PC-3 (cell line): ENCODE data around the gene ICAM2. TPM values are rescaled to one million over a fixed set of nuclear protein-coding genes. Genes with fewer than 3 reads are reported as not detected.

Experiments used
- ATAC-seq: fragments of 200-7000 bp; cut with Tn5 transposase; 2 replicates; pipeline ENCODE4 v1.9.1; 2020; ENCODE audit warnings: mild to moderate bottlenecking, moderate library complexity
- BruUV-seq: library from RNA; stranded (reverse); fragments of 400-500 nt; replicated peaks from 2 replicates; lab custom pipeline; 2021; lab: Mats Ljungman, UMichigan
- CTCF ChIA-PET: fragments of 300-600 bp; sonication (Branson Sonifier 250); formaldehyde crosslinking; loops from one replicate; lab custom pipeline; 2022; ENCODE audit warnings: antibody characterized with exemption; lab: Charles Lee
- POLR2A ChIA-PET: fragments of 300-600 bp; sonication (Branson Sonifier 250); formaldehyde crosslinking; loops from one replicate; lab custom pipeline; 2022; ENCODE audit warnings: antibody characterized with exemption; ENCODE audit not compliant: unreplicated experiment; lab: Charles Lee
- DNase-seq: peaks from one replicate; pipeline ENCODE4 v3.0.0-alpha.2; 2015
- H2AFZ ChIP-seq: fragments of 300-600 bp; sonication (generic); 2 replicates; pipeline ENCODE4 v1.6.0; 2016; ENCODE audit warnings: antibody characterized with exemption, low read length
- H3F3A ChIP-seq: fragments of 300-600 bp; sonication (generic); one replicate; pipeline ENCODE4 v1.6.0; 2017; ENCODE audit warnings: antibody characterized with exemption, low read length, control low read depth, mild to moderate bottlenecking; ENCODE audit not compliant: unreplicated experiment
- H3K27ac ChIP-seq: fragments of 300-600 bp; sonication (generic); 2 replicates; pipeline ENCODE4 v1.5.1; 2016; ENCODE audit warnings: mild to moderate bottlenecking, low read length
- H3K27me3 ChIP-seq: fragments of 300-600 bp; sonication (generic); 2 replicates; pipeline ENCODE4 v1.6.1; 2016; ENCODE audit warnings: low read length, mixed read lengths
- H3K36me3 ChIP-seq: fragments of 300-600 bp; sonication (generic); 2 replicates; pipeline ENCODE4 v1.6.1; 2016; ENCODE audit warnings: low read depth, mixed run types, low read length, mixed read lengths
- H3K4me1 ChIP-seq: fragments of 300-600 bp; sonication (generic); 2 replicates; pipeline ENCODE4 v1.5.1; 2016; ENCODE audit warnings: low read length; ENCODE audit not compliant: insufficient read depth
- H3K4me2 ChIP-seq: fragments of 300-600 bp; sonication (generic); 2 replicates; pipeline ENCODE4 v1.6.0; 2016; ENCODE audit warnings: low read length
- H3K4me3 ChIP-seq: fragments of 300-600 bp; sonication (generic); 2 replicates; pipeline ENCODE4 v1.5.1; 2016; ENCODE audit warnings: mild to moderate bottlenecking, low read length, mixed read lengths
- H3K79me2 ChIP-seq: fragments of 300-600 bp; sonication (generic); 2 replicates; pipeline ENCODE4 v1.6.1; 2017; ENCODE audit warnings: low read length, mixed read lengths
- H3K9ac ChIP-seq: fragments of 300-600 bp; sonication (generic); 2 replicates; pipeline ENCODE4 v1.6.0; 2016; ENCODE audit warnings: mild to moderate bottlenecking, low read length
- H3K9me2 ChIP-seq: fragments of 300-600 bp; sonication (generic); replicated peaks from 2 replicates; pipeline ENCODE4 v1.6.1; 2016; ENCODE audit warnings: mixed run types, low read length, mixed read lengths
- H3K9me3 ChIP-seq: fragments of 300-600 bp; sonication (generic); 2 replicates; pipeline ENCODE4 v1.6.1; 2016; ENCODE audit warnings: low read length, mixed read lengths
- H4K20me1 ChIP-seq: fragments of 300-600 bp; sonication (generic); 2 replicates; pipeline ENCODE4 v1.6.1; 2016; ENCODE audit warnings: low read length, mixed read lengths
- EZH2 ChIP-seq: fragments of 300-600 bp; sonication (generic); IDR thresholded peaks from one replicate; pipeline ENCODE4 v1.6.1; 2017; ENCODE audit warnings: antibody characterized with exemption, mild to moderate bottlenecking, low read length; ENCODE audit not compliant: unreplicated experiment
- EZH2phosphoT487 ChIP-seq: fragments of 300-600 bp; sonication (generic); IDR thresholded peaks from 2 replicates; pipeline ENCODE4 v1.6.1; 2018; ENCODE audit warnings: mild to moderate bottlenecking, antibody characterized with exemption, low read length, borderline replicate concordance
- intact Hi-C: fragments of 100-400 bp; cut with micrococcal nuclease; formaldehyde crosslinking; loops from 2 replicates; pipeline ENCODE4 v1.9.0; 2023
- total RNA-seq: library from RNA; depleted of rRNA; stranded (reverse); fragments of >200 nt; gene quantifications from 2 replicates; pipeline ENCODE4 v1.2.3, GENCODE V29; 2014
- TF ChIP-seq, protein P1 (sequence below): fragments of 300-600 bp; sonication (generic); conservative IDR thresholded peaks from 2 replicates; pipeline ENCODE4 v1.5.1; 2017; ENCODE audit warnings: antibody characterized with exemption, low read depth, mild to moderate bottlenecking, low read length

Gene ICAM2
- total RNA-seq, 1 experiment from 2014 or later = not detected

DNA sequence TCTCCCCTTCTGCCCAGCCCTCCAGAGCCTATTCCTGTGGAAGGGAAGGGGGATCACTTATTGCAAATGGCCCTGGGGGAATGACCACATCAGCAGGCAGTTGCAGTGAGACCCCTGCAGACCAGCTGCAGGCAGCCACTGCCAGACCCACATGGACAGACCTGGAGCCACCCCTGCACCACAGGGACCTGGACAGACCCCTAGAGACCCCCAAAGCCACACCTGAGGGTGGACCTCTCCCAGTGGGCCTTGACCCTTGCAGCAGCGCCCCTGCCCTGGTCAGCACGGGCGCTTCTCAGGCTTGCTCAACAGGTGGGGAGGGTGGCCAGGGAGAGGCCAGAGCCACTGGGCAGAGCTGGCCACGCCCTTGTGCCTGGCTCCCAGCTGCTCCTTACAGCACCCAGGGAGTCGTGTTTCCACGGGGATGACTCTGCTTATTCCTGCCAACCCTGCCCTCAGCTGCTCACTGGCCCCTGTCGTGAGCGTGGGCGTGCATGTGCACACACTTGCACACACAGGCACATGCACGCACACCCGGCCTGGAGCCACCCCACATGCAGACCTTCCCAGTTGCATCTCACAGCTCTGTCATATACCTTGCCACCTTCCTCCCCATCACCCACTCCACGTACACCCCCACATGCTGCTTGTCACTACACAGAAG is 46.4 kb downstream of the ICAM2 start:
- peak overlapping the region; percentile 60 for H3K9ac ChIP-seq
- peak overlapping the region; percentile 46 for H2AFZ ChIP-seq
- no peaks in the 10 kb centered on the region for H3K79me2 ChIP-seq
- peak overlapping the region; percentile 91 for H3K4me2 ChIP-seq
- ChIA-PET CTCF (interaction anchor here (0.6 to 1.3 kb wide), 3 partner anchors 37 to 159 kb away, joined by 3 to 7 read pairs (median 4); no protein-coding TSS in a partner anchor), POLR2A (interaction anchor here (0.6 kb wide), 1 partner anchor 10 kb away, joined by 8 read pairs; no protein-coding TSS in a partner anchor)
- intact Hi-C loops = loop anchor here (1.0 kb wide), 1 partner anchor 10 kb away; no protein-coding TSS in a partner anchor
- no peaks in the 10 kb centered on the region for H3K27me3 ChIP-seq
- H3K4me1 ChIP-seq = peaks cover 29% of the 10 kb centered on the region
- H3F3A ChIP-seq = no peaks in the 10 kb centered on the region
- TF ChIP-seq, protein P1, sequence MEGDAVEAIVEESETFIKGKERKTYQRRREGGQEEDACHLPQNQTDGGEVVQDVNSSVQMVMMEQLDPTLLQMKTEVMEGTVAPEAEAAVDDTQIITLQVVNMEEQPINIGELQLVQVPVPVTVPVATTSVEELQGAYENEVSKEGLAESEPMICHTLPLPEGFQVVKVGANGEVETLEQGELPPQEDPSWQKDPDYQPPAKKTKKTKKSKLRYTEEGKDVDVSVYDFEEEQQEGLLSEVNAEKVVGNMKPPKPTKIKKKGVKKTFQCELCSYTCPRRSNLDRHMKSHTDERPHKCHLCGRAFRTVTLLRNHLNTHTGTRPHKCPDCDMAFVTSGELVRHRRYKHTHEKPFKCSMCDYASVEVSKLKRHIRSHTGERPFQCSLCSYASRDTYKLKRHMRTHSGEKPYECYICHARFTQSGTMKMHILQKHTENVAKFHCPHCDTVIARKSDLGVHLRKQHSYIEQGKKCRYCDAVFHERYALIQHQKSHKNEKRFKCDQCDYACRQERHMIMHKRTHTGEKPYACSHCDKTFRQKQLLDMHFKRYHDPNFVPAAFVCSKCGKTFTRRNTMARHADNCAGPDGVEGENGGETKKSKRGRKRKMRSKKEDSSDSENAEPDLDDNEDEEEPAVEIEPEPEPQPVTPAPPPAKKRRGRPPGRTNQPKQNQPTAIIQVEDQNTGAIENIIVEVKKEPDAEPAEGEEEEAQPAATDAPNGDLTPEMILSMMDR = no peak
- TF ChIP-seq EZH2 (no peak), EZH2phosphoT487 (no peak)
- no peaks in the 10 kb centered on the region for H3K9me3 ChIP-seq
- no peaks in the 10 kb centered on the region for H3K36me3 ChIP-seq
- BruUV-seq = no TSS peak
- DNase-seq = peak; percentile 63
- peak; percentile 91 for ATAC-seq
- peak overlapping the region; percentile 53 for H3K4me3 ChIP-seq
- H4K20me1 ChIP-seq = no peaks in the 10 kb centered on the region
- H3K27ac ChIP-seq = peak overlapping the region; percentile 95
- no peaks in the 10 kb centered on the region for H3K9me2 ChIP-seq

DNA sequence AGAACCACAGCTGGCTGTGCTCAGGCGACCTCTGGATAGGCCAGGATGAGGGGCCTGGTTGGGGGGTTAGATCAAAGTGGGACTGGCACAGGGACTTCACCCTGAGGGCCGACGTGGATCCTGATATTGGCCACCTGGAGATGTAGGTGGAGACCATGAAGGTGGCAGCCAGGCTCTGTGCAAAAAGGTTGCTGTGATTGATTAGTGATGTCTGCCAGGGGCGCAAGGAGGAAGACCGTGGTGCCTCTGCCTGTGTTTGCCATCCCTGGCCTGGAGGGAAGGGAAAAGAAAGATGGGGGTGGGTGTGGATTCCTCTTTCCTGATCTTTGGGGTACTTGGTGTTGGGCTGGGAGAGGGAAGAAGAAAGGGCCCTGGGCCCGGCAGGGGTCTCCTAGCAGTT is 47.2 kb downstream of the ICAM2 start:
- CTCF ChIA-PET = no interaction called here
- H3K27me3 ChIP-seq = no peaks in the 10 kb centered on the region
- H3K4me1 ChIP-seq = peaks cover 29% of the 10 kb centered on the region
- H3K9me3 ChIP-seq = no peaks in the 10 kb centered on the region
- no peaks in the 10 kb centered on the region for H3F3A ChIP-seq
- H3K27ac ChIP-seq = no peak overlapping the region
- no peak overlapping the region for H3K4me3 ChIP-seq
- no peak for DNase-seq
- H3K9me2 ChIP-seq = no peaks in the 10 kb centered on the region
- no peak overlapping the region for H3K9ac ChIP-seq
- H4K20me1 ChIP-seq = no peaks in the 10 kb centered on the region
- H3K36me3 ChIP-seq = no peaks in the 10 kb centered on the region
- POLR2A ChIA-PET = no interaction called here
- 0 out of 2 replicates have a peak overlapping the region, but pooled peaks have one; percentile 91 for H3K4me2 ChIP-seq
- TF ChIP-seq EZH2 (no peak), EZH2phosphoT487 (no peak)
- TF ChIP-seq, protein P1 = no peak
- intact Hi-C loops = no loop called here
- ATAC-seq = no peak
- no TSS peak for BruUV-seq
- no peak overlapping the region for H2AFZ ChIP-seq
- H3K79me2 ChIP-seq = no peaks in the 10 kb centered on the region

DNA sequence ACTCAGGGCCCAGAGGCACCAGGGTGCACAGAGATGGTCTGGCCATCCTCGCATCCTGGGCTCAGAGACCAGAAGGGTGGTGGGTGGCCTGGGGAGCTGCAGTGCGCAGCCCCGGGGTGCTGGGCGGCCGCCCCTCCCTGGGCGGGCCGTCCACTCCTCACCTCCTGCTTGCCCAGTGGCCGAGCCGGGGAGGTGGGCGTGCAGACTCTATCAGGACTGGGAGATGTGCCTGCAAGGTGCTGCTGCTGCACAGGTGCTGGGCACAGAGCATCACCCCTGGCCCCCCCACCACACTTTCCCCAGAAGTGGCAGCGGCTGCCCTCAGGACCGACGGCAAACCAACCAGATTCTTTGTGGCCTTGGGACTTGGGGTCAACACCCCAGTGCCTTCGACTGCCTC is 47.6 kb downstream of the ICAM2 start, which contains the start of gene SCN4A:
SCN4A (minus strand) TSS at position 123 of the 400 bp plus-strand sequence; CDS start at position 46, 77 bp downstream.
- H2AFZ ChIP-seq = no peak within 1 kb of the TSS
- BruUV-seq = no TSS peak
- H3K36me3 ChIP-seq = no peaks in the 10 kb centered on the region
- TF ChIP-seq EZH2 = no peak
- TF ChIP-seq EZH2phosphoT487 = no peak
- TF ChIP-seq, protein P1 = no peak
- ChIA-PET CTCF (no interaction called here), POLR2A (no interaction called here)
- H3K4me1 ChIP-seq = peaks cover 29% of the 10 kb centered on the region
- H3K27ac ChIP-seq = peak within 1 kb of the TSS; percentile 95
- intact Hi-C loops = no loop called here
- H3K4me3 ChIP-seq = peak within 1 kb of the TSS; percentile 53; the same call in 1 of the 2 replicates
- DNase-seq (no peak), ATAC-seq (no peak)
- H3K27me3 ChIP-seq = no peaks in the 10 kb centered on the region
- H3K79me2 ChIP-seq = no peaks in the 10 kb centered on the region
- H3K9ac ChIP-seq = no peak within 1 kb of the TSS
- no peaks in the 10 kb centered on the region for H3F3A ChIP-seq
- H3K9me2 ChIP-seq = no peaks in the 10 kb centered on the region
- H3K4me2 ChIP-seq = peak within 1 kb of the TSS; percentile 91
- H4K20me1 ChIP-seq = no peaks in the 10 kb centered on the region
- H3K9me3 ChIP-seq = no peaks in the 10 kb centered on the region
